Limb (tissue), 2 donors: ENCODE measurements around the gene CLEC4D.
"Not testable (repeated sequence)": the region's sequence is repeated elsewhere in the genome, so short reads cannot be mapped to it uniquely, and the experiment has no call there.

ENCODE experiments used
- DNase-seq, 2 donors: peaks; one replicate each; pipeline ENCODE4 v3.0.0-alpha.2; 2016; ENCODE audit errors: extremely low spot score in 2 of 2

The CLEC4D gene

DNA sequence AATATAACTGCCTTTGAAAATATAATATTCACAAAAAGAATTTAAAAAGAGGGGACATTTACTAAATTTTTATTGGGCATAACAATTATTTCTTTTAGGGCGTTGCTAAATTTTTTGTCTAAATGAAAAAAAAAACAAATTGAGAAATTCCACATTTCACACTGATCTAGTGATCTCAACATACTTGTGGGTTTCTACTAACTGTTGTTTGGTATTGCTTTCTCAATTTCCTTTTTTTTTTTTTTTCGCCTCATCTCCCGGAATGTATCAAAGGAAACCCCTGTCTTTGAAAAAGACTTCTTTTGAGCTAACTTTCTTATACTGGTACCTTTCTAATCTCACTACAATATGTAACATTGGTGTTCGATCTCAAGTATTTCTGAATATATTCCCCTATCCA lies at the start of gene CLEC4D:
TSS of gene CLEC4D (plus strand) at position 248 of the 400 bp plus-strand sequence. CDS start 230 bp downstream, outside the sequence.
- DNase-seq = no peak

DNA sequence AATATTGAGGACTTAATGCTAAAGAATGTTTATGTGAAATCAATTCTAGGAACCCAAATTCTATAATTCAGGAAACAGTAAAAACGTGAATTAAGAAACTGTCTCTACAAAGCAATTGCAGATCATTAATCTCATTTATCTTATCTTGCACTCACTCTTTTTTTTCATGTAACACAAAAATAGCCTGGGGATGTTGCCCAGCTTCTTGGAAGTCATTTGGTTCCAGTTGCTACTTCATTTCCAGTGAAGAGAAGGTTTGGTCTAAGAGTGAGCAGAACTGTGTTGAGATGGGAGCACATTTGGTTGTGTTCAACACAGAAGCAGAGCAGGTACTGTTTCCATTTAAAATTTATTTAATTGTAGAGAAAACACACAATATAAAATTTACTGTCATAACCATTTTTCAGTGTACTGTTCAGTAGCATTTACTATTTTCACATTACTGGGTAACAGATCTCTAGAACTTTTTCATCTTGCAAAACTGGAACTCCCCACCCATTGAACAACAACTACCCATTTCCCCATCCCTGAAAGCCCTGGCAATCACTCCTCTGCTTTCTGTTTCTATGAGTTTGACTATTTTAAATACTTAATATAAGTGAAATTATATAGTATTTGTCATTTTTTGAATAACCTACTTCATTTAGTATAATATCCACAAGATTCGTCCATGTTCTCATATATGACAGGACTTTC lies 47.9 kb upstream of the CLEC4D start:
- no peak for DNase-seq

DNA sequence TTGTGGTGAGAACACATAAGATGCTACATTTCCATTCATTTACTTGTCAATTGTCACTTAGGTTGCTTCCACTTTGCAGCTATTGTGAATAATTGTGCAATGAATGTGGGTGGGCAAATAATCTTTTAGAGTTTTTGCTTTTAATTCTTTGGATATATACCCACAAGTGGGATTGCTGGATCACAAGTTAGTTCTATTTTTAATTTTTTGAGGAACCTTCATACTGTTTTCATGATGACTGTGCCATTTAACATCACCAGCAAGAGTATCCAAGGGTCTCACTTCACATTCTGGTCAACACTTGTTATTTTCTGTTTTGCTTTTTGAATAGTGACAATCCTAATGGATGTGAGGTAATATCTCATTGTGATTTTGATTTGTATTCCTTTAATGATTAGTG lies 47.1 kb upstream of the CLEC4D start:
- DNase-seq = no peak

DNA sequence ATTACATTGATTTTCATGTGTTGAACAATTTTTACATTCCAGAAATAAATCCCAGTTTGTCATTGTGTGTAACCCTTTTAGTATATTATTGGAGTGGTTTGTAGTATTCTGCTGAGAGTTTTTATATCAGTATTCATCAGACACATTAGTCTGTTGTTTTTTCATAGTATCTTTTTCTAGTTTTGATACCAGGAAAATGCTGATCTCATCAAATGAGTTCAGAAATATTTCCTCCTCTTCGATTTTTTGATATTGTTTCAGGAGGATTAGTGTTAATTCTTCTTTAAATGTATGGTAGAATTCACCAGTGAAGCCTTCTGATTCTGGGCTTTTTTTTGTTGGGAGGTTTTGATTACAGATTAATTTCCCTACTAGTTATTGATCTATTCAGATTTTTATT lies 42.2 kb upstream of the CLEC4D start:
- no peak for DNase-seq

DNA sequence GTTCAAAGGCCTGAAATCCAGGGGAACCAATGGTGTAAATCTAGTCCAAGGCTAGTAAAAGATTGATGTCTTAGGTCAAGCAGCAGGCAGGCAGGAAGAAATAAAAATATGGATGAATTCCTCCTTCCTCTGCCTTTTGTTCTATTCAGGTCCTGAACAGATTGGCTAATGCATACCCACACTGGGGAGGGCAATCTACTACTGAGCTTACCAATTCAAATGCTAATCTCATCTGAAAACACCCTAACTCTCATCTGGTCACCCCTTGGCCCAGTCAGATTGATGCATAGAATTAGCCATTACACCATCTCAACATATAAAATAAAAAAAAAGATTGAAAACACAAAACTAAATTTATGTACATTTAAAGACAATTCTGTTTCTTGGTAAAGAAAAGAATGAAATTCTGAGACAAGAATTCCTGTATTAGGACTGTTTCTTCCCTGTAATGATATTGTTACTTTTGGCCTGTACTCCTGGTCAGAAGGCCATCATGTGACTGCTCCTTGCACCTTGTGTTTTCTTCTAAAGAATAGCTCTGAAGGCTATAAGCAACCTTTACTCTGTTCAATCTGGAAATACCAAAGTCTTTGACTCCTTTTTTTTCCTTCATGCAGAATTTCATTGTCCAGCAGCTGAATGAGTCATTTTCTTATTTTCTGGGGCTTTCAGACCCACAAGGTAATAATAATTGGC lies 37.6 kb upstream of the CLEC4D start:
- no peak for DNase-seq

DNA sequence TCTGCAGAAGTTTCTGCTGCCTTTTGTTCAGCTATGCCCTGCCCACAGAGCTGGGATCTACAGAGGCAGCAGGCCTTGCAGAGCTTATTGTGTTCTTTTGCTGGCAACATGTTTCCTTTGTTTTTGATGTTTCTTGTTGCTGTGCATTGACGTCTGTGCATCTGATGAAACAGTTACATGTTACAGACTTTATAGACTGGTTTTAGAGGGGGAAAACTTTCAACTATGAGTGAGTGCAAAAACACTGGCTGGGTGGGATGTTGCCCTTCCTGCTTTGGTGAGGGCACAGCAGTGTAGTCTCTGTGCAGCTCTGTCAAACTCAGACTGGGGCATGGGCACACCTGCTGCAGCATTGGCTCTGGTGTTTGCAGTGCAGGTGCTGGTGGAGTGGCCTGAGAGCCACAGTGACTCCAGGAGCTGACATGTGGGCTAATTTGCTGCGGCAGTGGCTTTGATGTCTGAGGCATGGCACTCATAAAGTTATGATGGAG lies 30.7 kb upstream of the CLEC4D start:
- DNase-seq = no peak

DNA sequence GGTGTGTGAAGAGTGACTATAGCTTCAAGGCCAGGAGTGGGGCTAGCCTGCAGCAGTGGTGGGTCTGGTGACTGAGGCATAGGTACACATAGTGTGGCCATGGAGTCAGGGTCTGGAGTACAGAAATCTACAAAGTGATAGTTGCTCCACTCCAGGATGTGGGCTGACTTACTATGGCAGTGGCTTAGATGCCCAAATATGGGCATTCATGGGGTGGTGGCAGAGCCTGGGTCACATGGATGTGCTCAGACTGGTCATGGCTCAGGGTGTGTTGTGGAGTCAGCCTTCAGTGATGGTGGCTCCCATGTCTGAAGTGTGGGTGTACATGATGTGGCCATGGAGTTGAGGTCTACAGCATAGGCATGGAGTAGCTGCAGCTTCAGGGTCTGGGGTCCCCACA lies 30.2 kb upstream of the CLEC4D start:
- DNase-seq = no peak

DNA sequence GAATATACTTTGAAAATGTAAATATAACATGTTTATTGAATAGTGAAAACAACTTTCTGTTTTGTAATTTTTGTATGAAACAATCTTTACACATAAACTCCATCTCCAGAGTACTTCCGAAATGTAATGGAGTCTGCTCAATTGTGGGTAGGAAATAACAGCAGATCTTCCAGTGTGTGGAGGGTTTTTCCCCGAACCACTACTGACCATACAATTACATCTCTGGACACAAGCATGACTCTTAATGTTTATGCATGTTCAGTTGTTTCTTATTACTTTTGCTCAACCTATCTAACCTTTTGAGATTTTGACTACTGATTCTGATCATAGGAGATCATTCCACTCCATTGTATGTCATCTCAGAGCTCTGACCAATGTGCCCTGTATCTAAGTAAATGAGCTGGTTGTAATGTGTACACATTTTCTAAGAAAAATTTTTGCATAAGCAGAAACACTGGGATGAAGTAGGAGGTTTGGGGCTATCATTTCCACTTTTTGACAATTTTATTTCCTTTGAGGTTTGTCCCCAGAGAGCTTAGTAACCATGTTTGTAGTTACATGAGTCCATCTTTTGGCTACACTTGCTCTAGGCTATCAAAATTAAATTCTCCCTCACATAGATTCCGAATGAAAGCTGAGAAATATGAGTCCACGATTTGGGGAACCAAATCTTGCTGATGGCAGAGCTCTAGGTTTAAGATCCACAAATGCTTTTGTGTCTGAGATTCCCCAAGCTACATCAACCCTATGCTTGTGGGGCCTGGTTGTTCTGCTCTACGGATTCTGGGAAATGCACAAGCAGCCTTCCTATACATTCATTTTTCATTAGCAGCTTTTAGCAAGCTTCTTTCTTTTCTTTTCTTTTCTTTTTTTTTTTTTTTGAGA lies 21.4 kb upstream of the CLEC4D start:
- no peak for DNase-seq

DNA sequence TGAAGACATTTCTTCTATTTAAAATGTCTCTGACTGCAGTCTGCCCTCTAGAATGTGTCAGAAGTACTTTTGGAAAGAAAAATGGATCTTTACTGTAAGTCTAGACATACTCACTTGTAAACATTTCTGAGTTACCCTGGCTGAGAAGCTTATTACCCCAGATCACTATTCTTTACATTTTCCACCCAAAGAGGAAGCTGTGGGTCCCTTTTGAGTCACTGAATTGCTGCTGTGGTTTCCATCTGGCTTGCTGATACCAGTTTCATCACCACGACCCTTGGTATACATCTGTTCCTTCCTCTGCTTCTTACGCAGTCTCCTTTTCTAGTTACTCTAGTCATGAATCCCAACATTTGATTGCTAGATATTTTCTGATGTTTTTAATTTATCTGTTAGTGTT lies 20.2 kb upstream of the CLEC4D start:
- DNase-seq = no peak

DNA sequence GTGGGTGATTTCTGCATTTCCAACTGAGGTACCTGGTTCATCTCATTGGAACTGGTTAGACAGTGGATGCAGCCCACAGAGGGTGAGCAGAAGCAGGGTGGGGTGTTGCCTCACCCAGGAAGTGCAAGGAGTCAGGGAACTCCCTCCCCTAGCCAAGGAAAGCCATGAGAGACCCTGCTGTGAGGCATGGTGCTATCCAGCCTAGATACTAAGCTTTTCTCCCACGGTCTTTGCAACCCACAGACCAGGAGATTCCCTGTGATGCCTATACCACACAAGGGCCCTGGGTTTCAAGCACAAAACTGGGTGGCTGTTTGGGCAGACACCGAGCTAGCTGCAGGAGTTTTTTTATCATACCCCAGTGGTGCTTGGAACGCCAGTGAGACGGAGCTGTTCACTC lies 17.6 kb upstream of the CLEC4D start:
- not testable (repeated sequence) for DNase-seq

DNA sequence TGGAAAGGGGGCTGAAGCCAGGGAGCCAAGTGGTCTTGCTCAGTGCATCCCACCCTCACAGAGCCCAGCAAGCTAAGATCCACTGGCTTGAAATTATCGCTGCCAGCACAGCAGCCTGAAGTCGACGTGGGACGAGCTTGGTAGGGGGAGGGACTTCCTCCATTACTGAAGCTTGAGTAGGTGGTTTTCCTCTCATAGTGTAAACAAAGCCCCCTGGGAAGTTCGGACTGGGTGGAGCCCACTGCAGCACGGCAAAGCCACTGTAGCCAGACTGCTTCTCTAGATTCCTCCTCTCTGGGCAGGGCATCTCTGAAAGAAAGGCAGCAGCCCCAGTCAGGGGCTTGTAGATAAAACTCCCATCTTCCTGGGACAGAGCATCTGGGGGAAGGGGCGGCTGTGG lies 17.2 kb upstream of the CLEC4D start:
- DNase-seq = not testable (repeated sequence)

DNA sequence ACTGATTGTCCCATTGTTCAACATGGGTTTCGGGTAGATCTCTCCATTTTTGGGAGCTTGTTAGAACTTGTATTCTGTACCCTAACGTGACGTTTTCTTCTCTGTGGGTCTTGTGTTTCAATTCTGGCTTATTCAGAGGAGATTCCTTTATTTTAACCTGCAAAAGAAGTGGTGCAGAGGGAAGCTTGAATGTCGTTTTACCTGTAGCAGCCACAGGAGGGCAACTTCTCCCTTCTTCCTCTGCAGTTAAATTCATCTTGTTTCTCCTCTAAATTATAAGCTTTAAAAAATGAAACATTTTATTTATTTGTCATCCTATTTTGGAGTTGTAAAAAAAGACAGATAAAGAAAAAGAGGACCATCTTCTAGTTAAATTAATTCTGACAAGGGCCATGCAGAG lies 13.7 kb upstream of the CLEC4D start:
- DNase-seq = no peak

DNA sequence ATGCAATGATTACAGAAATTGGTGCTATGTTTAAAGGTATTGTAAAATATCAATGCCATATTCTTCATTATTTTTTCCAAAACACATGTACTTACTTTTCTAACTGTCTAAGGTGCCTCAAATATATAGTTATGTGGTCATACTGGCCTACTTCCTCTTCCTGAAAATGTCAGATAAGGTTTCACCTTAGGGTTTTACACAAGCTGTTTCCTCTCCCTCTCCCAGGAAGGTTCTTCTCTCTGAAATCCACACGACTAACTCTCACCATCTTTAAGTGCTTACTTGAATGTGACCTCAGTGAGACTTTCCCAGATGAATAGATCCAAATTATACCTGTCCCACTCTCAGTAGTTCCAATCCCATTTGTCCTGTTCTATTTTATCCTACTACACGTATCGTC lies 11.6 kb upstream of the CLEC4D start:
- DNase-seq = no peak

DNA sequence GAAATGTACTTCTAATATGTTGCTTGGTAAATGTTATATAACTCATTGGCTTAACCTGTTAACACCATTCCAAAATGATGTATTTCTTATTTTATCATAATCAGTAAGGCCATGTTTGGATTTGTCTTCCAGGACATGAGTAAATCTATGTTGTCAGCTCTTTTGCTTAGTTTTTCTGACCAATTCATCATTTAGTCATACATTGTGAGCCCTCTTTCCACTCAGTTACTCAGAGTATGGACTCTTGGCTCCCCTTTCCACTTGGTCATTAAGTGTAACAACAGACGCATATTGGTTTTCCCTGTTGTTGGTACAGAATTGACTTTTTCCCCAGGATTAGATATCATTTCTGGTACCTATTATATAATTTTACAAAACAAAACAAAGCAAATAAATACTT lies 9.0 kb upstream of the CLEC4D start:
- no peak for DNase-seq

DNA sequence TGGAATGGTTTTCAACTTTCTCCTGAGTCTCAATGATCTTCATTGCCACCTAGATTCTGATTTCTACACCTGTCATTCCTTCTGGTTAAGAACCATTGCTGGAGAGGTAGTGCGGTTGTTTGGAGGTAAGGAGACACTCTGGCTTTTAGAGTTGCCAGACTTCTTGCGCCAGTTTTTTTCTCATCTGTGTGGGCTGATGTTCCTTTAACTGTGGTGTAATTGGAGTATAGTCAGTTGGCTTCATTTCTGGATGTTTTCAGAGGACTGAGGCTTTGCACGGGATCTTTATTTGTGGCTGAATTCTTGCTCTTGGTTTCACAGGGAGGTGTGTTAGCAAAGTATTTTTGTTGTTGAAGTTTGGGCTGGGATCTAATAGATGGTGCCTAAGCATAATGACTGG lies 5.7 kb upstream of the CLEC4D start:
- no peak for DNase-seq

DNA sequence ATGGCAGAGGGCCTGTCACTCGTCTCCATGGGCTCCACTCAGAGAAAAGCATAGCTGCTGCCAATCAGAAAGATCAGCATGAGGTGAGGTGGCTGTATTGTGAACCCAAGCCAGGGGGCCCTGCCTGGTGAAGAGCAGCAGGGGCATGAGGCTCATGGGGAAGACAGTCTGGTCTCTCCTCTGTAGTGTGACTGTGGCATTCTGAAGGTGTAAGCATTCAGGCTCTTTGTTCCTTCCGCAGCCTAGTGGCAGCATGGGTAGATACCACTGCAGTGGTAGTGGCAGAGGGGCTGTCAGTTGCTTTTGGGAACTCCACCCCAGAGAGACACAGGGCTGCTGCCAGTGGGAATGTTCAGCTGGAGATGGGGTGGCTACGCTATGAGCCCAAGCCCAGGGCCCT lies 5.1 kb upstream of the CLEC4D start:
- no peak for DNase-seq

DNA sequence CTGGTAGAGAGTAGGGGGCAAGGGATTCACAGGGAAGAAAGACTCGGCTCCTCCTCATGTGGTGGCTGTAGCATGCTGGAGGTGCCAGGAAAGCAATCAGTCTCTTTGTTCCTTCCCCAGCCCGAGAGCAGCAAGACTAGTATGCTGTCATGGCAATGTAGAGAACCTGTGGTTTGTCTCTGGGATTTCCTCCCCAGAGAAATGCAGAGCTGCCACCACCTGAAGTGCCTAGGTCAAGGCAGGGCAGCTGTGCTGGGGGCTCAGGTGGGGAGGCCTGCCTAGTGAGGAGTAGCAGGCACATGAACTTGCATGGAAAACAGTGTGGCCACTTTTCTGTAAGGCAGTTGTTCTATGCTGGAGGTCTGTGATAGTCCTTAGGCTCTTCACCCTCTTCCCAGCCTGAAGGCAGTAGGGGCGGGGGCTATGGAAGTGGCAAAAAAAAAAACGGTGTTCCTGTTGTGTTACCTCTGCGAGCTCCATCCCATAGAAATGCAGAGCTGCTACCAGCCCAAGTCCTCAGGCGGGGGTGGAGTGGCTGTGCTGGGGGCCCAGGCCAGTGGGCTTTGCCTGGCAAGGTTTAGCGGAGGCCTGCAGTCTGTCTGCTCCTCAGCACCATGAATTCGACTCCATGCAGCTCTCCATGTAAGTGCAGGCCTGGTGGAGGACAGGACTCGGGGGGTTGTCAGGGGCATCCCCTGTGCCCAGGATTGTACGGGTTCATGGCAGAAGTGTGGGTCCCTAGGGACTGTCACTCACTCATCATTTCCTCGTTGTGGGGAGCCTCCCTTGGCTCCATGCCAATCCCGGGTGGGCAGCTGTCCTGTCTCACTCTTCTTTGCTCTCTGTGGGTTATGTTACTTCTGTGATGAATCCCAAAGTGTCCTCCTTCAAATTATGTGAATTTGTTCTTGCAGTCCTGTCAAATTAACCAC lies 4.1 kb upstream of the CLEC4D start:
- peak in 1 of 2 donors; percentile 35 for DNase-seq

DNA sequence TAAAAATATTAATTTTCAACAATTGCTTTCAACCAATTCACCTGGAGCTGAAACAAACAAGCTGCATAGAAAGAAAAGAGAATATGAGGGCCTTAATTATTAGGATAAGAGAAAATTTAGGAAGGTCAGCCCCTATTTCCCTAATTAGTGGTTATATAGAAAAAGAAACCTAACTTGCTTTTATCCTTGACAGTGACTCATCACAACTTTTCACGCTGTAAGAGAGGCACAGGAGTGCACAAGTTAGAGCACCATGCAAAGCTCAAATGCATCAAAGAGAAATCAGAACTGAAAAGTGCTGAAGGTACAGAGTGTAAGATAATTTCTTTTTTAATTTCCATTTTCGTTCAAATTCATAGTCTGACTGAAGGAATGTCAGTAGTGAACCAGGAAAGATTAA lies 4.7 kb downstream of the CLEC4D start:
- no peak for DNase-seq

DNA sequence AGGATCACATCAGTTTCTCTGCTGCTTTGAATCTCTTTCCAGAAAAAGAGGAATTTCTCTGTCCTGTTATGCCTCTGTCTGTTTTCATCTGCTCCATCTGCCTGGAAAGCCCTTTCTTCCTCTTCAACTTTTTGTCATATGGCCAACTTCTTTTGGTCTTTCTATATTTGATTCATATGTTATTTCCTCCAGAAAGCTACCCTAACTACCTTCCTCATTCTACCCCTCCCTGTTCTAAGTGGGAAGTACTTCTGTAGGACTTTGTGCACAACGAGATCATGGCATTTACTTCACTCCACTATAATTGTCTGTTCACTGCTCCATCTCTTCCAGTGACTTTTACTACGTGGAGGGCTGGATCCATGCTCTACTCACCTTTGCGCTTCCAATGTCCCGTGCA lies 5.9 kb downstream of the CLEC4D start:
- DNase-seq = no peak

DNA sequence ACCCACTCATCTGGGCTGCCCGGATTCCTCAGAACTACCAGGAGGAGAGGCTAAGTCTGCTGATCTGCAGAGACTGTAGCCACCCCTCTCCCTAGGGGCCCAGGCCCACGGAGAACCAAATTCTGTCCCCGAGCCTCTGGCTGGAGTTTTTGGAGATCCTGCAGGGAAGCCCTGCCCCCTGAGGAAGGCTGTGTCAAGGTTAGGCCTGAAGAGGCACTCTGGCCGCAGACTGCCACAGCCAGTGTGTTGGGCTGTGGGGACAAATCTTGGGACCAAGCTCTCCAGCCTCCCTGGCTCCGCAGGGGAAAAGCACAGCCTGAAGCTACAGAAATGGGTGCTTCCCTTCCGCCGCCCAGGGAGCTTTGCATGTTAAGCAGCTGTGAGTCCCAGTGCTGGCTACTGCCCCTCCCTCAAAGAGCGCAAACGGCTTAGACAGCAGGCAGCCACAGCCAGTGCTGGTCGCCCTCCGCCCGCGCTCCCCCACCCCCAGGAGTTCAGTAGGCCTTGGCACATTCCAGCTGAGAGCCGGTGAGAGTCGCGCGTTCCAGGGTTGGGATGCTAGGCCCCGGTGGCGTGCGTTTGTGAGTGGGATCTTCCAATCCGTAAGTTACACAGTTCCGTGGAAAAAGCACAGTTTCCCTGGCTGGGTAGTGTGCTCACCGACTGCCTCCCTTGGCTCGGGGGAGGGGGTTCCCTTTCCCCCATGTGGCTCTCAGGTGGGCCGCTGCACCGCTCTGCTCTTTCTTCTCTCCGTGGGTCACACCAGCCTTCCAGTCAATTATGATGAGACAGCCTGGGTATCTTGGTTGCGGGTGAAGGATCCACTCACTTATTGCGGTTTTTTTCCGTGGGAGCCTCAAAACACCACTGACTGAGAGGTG lies 14.2 kb downstream of the CLEC4D start:
- no peak for DNase-seq
